NOMO-1 treated with dmso at 0.1 percent for 144 hours (cell line): ENCODE measurements around the gene LIPE.

Experiments used
- DNase-seq: peaks from one replicate; lab custom pipeline; 2025; ENCODE audit not compliant: unreplicated experiment; lab: John Stamatoyannopoulos, UW

LIPE gene

DNA sequence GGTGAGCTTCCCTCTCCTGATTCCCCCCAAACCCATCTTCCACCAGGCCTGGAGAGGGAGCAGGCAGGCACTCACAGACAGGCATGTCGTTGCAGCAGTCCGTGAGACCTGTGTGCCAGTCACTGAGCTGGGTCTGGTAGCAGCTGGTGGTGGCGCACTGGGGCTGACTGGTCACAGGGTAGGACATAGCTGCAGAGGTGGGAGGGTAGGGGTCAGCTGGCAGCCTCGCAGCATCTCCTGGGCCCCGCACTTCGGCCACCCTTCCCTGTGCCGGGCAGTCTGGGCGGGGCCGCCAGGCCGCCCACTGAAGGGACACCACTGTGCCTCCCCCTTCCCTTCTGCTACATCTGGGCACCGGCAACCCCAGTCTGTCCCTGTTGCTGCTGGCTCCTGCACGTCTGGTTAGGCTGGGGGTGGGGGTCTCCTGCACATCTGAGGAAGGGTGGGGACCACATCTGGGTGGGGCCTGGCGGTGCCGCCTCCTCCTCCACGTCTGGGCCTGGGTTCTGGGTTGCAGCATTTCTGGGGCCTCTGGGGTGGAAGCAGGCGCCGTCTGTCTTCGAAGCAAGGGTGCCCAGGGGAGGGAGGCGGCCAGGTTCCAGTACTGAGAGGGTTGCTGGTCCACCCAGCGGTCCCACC is 38.2 kb downstream of the LIPE start:
- no peak for DNase-seq

DNA sequence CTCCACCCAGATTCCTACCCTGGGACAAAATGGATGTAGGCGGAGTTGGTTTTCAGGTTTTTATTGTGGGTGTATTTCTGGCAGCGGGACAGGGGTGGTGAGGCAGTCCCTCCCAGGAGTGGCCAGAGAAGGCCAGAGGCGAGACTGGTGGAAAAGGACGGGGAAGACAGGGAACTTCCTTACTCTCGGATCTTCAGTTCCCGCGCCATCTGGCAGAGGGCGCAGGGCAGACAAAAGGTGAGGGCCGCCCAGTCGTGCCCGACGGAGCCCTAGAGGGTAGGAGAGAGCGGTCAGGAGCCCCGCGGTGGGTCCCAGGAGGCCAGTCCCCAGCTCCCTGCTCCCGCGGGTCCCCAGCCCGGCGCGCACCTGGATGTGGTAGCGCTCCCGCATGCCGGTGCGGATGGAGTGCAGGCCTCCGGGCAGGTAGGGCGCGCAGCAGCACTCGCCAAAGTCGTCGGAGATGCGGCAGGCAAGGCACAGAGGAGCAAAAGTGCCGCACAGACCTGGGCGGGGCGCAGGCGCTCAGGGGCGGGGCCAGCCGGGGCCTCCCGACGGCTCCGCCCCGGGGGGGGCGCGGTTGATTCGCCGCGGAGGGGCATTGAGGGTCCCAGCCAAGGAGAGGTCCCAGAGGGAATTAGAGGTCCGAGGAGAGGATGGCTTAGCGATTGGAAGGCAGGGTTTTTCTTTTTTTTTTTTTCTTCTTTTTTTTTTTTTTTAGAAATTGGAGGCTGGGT is 40.0 kb downstream of the LIPE start:
- DNase-seq, result peak; percentile 46

DNA sequence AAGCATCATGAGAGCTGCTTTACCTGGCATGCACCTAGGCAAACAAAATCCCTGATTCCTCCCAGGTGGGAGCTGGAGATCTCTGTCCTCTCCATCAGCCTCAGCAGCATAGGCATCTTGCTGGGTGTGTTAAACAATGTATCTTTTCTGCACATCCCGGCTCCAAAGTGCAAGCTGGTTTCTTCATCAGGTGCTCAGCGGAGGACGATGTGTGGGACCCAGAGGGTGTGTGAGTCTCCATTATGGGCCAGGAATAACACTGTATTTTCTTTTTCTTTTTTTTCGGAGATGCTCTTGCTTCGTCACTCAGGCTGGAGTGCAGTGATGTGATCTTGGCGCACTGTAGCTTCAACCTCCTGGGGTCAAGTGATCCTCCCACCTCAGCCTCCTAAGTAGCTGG is 47.0 kb downstream of the LIPE start:
- no peak for DNase-seq

DNA sequence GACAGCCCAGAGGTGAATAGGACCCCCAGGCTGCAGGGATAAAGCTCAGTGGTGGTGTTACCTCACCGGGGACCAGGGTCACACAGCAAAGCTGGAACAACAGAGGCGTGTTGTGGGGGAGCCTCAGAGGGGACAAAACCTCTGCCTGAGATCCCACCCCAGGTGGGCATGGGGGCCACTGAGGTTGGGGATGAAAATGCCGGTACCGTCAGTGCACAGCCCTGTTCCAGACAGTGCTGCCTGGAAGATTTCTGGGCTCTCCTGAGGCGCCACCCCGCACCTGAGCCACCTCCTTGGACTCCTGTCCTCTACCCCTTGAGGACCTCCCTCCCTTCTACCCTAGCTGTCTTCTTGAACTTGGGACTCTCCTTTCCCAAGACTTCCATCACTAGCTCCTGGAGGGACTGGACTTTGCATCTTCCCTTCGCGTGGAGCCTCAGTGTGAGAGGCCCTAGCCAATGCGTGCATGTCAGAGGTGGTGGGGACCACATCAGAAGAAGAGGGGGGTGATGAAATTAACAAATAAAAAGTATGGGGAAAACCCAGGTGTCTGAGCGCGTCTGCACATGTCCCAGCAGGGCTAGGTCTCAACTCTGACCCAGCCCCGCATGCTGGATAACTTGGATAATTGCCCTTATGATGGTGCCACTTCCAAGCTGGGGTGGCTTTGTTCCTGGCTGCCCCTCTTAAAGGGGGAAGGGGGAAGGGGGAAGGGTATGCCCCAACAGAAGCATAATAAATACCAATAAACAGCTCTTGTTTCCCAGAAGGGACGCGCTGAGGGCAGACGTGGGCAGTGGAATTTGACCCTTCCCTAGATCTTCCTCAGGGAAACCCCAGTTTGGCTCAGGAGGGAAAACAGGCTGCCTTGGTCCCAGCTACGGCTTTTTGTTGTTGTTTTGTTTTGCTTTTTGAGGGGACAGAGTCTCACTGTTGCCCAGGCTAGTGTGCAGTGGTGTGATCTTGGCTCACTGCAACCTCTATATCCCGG is 48.7 kb downstream of the LIPE start:
- DNase-seq, result no peak

DNA sequence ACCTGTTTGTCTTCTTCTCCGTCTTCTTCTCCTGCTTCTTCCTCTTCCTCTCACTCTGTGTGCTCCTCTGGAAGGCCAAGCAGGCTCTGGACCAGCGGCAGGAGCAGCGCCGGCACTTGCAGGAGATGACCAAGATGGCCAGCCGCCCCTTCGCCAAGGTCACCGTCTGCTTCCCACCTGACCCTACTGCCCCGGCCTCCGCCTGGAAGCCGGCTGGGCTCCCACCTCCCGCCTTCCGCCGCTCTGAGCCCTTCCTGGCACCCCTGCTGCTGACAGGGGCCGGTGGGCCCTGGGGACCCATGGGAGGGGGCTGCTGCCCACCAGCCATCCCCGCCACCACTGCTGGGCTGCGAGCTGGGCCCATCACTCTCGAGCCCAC is 51.0 kb downstream of the LIPE start:
- DNase-seq, result no peak

DNA sequence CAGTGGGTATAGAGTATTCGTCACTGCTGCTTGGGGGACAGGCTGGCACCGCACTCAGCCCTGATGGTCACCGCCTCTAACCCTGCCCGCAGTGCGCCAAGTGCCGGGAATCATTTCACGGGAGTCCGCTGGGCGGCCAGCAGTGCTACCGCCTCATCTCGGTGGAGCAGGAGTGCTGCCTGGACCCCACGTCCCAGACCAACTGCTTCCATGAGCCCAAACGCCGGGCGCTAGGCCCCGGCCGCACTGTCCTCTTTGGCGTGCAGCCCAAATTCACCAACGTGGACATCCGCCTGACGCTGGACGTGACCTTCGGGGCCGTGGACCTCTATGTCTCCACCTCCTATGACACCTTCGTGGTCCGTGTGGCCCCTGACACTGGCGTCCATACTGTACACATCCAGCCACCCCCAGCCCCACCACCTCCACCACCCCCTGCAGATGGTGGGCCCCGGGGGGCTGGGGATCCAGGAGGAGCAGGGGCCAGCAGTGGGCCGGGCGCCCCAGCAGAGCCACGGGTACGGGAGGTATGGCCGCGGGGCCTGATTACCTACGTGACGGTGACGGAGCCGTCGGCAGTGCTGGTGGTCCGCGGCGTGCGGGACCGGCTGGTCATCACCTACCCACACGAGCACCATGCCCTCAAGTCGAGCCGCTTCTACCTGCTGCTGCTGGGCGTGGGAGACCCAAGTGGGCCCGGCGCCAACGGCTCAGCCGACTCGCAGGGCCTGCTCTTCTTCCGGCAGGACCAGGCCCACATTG is 51.6 kb downstream of the LIPE start:
- DNase-seq, result no peak

DNA sequence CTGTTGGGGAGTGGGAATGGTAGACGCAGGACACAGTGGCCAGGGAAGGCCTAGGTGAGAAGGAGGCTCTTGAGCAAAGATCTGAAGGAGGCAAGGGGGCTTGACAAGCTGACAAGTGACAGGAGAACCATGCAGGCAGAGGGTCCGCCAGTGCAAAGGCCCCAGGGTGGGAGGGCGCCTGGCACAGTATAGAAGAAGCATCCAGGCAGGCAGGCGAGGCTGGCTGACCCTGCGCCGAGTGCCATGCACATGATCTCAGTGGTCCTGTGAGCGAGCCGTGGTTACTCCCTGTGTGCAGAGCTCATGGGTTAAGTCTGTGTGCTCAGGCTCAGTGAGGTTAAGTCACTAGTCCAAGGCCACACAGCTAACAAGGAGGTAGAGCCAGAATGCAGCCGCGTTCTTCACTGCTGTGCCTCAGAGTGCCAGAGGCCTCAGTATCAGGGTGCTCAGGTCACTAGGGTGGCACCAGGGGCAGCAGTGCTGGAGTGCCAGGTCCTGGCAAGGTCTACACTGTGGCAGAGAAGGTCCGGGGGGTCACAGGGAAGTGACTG is 52.3 kb downstream of the LIPE start:
- DNase-seq, result no peak

DNA sequence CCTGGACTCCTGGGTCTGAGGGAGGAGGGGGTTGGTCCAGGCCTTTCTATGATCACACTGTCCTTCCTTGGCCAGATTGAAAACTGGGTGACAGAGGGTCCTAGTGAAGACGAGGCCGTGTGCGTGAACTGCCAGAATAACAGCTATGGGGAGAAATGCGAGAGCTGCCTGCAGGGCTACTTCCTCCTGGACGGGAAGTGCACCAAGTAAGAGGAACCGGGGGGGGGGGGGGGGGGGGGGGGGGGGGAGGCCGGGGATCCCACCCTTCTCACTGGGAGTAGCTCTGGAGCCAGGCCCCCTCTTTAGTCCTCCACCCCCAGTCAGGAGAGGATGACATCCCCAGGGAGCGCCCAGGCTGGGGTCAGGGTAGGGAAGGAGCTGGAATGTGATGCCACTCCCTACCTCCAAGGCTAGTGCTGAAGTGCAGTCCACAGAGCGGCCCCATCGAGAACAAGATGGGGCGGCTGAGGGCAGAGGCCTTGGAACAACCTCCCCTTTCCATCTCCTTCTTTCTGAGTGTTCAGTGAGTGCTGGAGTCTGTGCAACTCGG is 56.5 kb downstream of the LIPE start:
- no peak for DNase-seq

DNA sequence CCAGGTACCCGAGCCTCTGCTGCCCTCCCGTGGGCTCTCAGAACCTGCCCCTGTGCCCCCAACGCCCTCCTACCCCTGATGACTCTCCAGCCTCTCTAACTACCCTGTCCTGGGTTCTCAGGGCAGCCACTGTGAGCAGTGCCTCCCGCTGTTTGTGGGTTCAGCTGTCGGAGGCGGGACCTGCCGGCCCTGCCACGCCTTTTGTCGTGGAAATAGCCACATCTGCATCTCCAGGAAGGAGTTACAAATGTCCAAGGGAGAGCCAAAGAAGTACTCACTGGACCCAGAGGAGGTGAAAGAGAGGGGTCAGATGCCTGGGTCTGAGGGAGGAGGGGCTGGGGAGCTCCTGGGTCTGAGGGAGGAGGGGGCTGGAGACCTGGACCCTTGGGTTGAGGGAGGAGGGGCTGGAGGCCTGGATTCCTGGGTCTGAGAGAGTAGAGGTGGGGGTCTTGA is 57.1 kb downstream of the LIPE start:
- no peak for DNase-seq

DNA sequence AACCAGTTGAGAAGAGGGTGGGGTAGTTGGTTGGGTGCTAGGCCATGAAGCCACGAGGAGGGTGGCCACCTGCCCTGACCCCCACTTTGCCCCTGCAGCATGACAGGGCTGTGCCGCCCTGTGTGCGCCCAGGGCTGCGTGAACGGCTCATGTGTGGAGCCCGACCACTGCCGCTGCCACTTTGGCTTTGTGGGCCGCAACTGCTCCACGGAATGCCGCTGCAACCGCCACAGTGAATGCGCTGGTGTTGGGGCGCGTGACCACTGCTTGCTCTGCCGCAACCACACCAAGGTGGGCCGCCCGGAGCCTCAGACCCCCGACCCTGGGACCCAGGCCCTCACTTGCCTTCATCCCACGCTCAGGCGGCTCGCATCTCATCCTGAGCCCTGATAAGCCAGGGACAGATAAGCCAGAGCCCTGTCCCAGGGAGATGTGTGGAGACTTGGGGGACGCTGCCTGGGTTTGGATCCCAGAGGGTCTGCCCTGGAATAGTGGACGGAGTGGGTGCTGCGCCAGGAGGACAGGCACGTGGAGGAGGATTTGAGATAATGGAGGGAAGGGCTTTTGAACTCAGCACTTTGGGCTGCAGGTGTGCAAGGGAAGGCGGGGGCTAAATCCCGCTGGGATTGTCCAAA is 57.6 kb downstream of the LIPE start:
- DNase-seq, result no peak

DNA sequence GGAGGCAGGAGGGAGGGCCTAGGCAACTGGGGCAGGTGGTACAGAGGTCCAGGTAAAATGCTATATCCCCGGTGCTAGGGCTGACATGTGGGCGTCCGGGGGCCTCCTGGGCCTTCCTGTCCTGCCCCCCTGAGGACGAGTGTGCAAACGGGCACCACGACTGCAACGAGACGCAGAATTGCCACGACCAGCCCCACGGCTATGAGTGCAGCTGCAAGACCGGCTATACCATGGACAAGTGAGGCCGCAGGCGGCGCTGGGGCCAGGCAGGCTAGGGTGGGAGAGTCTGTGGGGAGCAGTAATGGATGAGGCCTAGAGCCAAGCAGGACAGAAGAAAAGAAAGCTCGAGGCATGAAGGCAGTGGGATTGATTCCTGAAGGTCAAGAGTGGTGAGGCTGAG is 58.4 kb downstream of the LIPE start:
- no peak for DNase-seq

DNA sequence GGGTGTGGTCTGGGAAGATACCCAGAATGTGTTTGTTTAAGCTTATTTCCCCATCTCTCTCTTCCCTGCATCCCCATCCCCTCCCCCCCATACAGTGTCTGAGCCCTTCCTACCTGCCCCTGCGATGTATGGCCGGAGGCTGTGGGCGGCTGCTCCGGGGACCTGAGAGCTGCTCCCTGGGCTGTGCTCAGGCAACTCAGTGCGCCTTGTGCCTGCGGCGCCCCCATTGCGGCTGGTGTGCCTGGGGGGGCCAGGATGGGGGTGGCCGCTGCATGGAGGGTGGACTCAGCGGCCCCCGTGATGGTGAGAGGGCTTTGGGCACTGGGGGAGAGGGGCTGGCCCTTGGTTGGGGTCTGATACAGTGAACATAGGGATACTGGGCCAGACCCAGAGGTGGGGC is 58.8 kb downstream of the LIPE start:
- DNase-seq, result no peak

DNA sequence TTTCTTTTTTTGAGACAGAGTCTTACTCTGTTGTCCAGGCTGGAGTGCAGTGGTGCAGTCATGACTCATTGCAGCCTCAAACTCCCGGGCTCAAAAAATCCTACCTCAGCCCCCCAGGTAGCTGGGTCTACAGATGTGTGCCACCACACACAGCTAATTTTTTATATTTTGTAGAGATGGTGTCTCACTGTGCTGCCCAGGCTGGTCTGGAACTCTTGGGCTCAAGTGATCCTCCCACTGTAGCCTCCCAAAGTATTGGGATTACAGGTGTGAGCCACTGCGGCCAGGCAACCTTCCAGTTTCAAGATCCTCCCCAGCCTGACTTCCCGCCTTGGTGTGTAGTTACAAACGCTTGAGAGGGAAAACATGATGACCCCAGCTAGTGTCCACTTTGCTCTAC is 59.3 kb downstream of the LIPE start:
- no peak for DNase-seq

DNA sequence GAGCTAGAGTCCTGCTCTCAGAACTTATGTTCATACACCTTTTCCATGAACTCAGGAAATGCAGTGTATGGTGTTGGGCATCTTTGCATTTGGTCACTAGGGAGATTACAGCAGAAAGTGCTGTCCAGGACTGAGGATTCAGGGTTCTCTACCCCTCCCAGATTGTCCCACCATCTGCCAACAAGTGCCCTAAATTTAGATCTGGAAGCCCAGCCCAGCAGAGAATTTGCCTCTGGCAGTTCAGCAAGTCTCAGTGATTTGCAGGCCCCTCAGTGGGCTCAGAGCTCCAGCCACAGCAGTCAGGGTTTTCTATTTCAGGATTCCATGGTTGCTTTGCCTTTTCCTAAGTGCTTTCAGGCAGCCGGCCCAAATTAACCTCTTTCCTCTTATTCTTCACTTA is 60.5 kb downstream of the LIPE start:
- no peak for DNase-seq

DNA sequence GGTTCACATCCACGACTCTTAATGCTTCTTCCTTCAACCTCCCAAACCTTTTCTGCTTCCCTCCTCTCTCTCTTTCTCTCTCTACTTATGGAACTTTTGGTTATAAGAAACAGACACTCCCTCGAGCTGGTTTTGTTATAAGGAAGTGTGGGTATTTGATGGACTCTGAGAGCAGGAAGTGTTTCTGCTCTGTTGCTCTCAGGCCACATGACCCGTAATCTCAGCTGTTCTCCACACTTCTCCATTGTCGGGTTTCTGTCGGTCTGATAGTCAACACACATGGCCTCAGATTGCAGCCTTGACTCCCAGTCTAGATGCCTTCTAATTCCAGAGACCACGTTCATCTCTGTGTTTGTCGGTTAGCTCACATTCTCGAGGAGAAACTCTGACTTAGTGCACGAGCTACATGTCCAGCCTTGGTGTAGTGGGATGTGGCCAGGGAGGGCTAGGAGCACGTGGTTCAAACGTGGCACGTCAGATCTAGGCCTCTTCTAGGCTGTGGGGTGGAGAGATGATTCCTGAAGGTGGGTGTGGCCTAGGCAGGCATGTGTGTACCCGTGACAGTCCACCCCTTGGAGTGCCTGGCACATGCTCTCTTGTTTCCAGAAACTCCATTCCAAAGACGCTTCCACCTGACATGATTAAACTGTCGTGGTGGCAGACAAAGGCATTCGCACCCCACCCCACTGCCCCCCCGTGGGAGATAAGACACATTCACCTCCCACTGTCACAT is 63.4 kb downstream of the LIPE start:
- no peak for DNase-seq

DNA sequence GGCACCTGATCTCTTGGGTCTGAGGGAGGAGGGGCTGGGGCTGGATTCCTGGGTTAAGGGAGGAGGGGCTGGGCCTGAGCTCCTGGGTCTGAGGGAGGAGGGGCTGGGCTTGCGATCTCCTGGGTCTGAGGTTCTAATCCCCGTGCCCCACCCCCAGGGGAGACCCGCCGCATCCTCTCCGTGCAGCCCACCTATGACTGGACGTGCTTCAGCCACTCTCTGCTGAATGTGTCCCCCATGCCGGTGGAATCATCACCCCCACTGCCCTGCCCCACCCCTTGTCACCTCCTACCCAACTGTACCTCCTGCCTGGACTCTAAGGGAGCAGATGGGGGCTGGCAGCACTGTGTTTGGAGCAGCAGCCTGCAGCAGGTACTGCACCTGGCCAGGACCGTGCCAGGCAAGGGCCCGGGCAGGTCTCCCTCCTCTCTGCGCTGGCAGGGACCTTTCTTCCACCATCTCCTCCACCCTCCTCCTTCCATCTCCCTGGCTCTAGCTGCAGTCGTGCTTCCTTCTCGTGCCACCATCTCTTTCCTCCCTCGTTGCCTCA is 64.2 kb downstream of the LIPE start:
- DNase-seq, result no peak

DNA sequence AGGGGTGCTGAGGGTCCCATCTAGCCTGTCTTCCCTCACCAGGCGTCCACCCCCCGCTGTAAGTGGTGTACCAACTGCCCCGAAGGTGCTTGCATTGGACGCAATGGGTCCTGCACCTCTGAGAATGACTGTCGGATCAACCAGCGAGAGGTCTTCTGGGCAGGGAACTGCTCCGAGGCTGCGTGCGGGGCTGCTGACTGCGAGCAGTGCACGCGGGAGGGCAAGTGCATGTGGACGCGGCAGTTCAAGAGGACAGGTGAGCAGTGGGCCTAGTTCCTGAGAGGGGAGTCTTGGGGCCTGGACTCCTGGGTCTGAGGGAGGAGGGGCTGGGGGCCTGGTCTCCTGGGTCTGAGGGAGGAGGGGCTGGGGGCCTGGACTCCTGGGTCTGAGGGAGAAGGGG is 64.8 kb downstream of the LIPE start:
- no peak for DNase-seq

DNA sequence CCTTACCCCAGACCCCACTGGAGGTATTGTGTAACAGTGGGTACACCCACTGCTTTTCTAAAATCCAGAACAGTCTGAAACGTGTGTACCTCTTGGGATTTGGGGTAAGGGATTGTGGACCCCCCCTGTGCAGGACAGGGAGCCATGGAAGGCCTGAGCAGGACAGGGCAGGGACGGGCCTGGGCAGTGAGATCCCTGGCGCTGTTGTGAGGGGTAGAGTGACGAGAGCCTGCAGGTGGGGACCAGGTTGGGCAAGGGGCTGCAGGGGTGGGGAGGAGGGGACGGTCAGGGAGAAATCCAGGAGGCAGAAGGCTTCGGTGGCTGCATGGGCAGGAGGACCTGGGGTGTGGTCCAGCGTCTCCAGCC is 65.7 kb downstream of the LIPE start:
- no peak for DNase-seq
